K562 (cell line): ENCODE measurements around the gene CCDC73. TPM values are rescaled to one million over a fixed set of nuclear protein-coding genes. Genes with fewer than 3 reads are reported as not detected.

Experiments used
- ATAC-seq: fragments of 200-7000 bp; cut with Tn5 transposase; 3 replicates; pipeline ENCODE4 v1.9.1; 2020; ENCODE audit warnings: moderate library complexity
- BruUV-seq: library from RNA; stranded (reverse); fragments of 400-500 nt; replicated peaks from 2 replicates; lab custom pipeline; 2021; lab: Mats Ljungman, UMichigan
- CTCF ChIA-PET: fragments of 300-600 bp; formaldehyde crosslinking; extraction: SDS; loops from one replicate; lab custom pipeline; 2021; ENCODE audit warnings: low intra/inter-chr PET ratio; lab: Yijun Ruan, JAX
- POLR2A ChIA-PET: fragments of 300-600, 350-650 bp; sonication (Branson Sonifier 250); formaldehyde crosslinking; extraction: SDS; loops from one replicate; lab custom pipeline; 2021; ENCODE audit warnings: antibody characterized with exemption, inconsistent platforms; lab: Yijun Ruan, JAX
- DNase-seq, 4 experiments: peaks; one replicate each; pipeline versions ENCODE4 v3.0.0 to v3.0.0-alpha.2; 2011 to 2018; ENCODE audit warnings: low spot score in 3 of 4, mixed read lengths in 3 of 4; ENCODE audit errors: extremely low read depth in 1 of 4
- FAIRE-seq: peaks from 2 replicates; lab custom pipeline; 2011; peaks lifted over from hg19 to GRCh38; lab: Jason Lieb, UNC
- H2AFZ ChIP-seq: 2 replicates; pipeline ENCODE4 v1.6.0; 2011; ENCODE audit warnings: low read depth, low read length, control low read depth, inconsistent platforms
- H3K27ac ChIP-seq: fragments of 200-600 bp; 3 replicates; pipeline ENCODE4 v1.8.0; 2011; ENCODE audit warnings: low read depth, mild to moderate bottlenecking, control low read depth, inconsistent platforms, low read length, moderate library complexity, mixed read lengths; ENCODE audit errors: extremely low read depth
- H3K27me3 ChIP-seq, 2 experiments: fragments of 300-600 bp in 1 of 2; 2 replicates in 1 of 2; 3 replicates in 1 of 2; pipeline versions ENCODE4 v1.6.0 to v1.8.0; 2011; ENCODE audit warnings: inconsistent platforms in 2 of 2, low read length in 2 of 2, mild to moderate bottlenecking in 1 of 2, mixed read lengths in 1 of 2, moderate library complexity in 1 of 2; ENCODE audit not compliant: control insufficient read depth in 2 of 2, insufficient read depth in 2 of 2
- H3K36me3 ChIP-seq: fragments of 300-600 bp; 3 replicates; pipeline ENCODE4 v1.8.0; 2011; ENCODE audit warnings: mild to moderate bottlenecking, low read length, inconsistent platforms; ENCODE audit not compliant: control insufficient read depth, insufficient read depth
- H3K4me1 ChIP-seq, 2 experiments: fragments of 200-600 bp in 1 of 2; replicated peaks in 1 of 2; 2 replicates in 1 of 2; 3 replicates in 1 of 2; pipeline versions ENCODE4 v1.5.1 to v1.8.0; 2011; ENCODE audit warnings: inconsistent platforms in 2 of 2, low read length in 2 of 2, mild to moderate bottlenecking in 1 of 2, mixed read lengths in 1 of 2, moderate library complexity in 1 of 2; ENCODE audit not compliant: control insufficient read depth in 2 of 2, insufficient read depth in 2 of 2
- H3K4me2 ChIP-seq: 2 replicates; pipeline ENCODE4 v1.6.1; 2011; ENCODE audit warnings: low read length, control low read depth, inconsistent platforms, mixed read lengths; ENCODE audit not compliant: insufficient read depth
- H3K4me3 ChIP-seq: fragments of 200-600 bp; sonication (generic), shearing (Covaris generic); 2 replicates; pipeline ENCODE4 v1.5.1; 2016; ENCODE audit warnings: control low read depth, inconsistent platforms
- H3K79me2 ChIP-seq: fragments of 200-600 bp; 3 replicates; pipeline ENCODE4 v1.8.0; 2011; ENCODE audit warnings: low read length, inconsistent platforms; ENCODE audit not compliant: control insufficient read depth, insufficient read depth
- H3K9ac ChIP-seq, 2 experiments: 2 replicates each; pipeline versions ENCODE4 v1.6.0 to v1.6.1; 2011; ENCODE audit warnings: low read depth in 2 of 2, low read length in 2 of 2, control low read depth in 1 of 2, inconsistent platforms in 1 of 2, mild to moderate bottlenecking in 1 of 2, mixed read lengths in 1 of 2; ENCODE audit not compliant: insufficient read depth in 1 of 2
- H3K9me1 ChIP-seq: one replicate; pipeline ENCODE4 v1.6.0; 2011; ENCODE audit warnings: inconsistent platforms, mild to moderate bottlenecking, low read length, moderate library complexity; ENCODE audit not compliant: control insufficient read depth, insufficient read depth
- H3K9me3 ChIP-seq: replicated peaks from 2 replicates; pipeline ENCODE4 v1.5.1; 2011; ENCODE audit warnings: low read depth, low read length, inconsistent platforms; ENCODE audit not compliant: control insufficient read depth, insufficient read depth
- H4K20me1 ChIP-seq: replicated peaks from 2 replicates; pipeline ENCODE4 v1.6.1; 2011; ENCODE audit warnings: low read length, inconsistent platforms, mixed read lengths; ENCODE audit not compliant: control insufficient read depth, insufficient read depth
- MEIS2 ChIP-seq: fragments of 450-650 bp; IDR thresholded peaks from 2 replicates; pipeline ENCODE4 v1.6.1; 2014; ENCODE audit warnings: mild to moderate bottlenecking; ENCODE audit not compliant: partially characterized antibody
- MLX ChIP-seq, 2 experiments: fragments of 450-650 bp in 1 of 2; sonication (generic) in 1 of 2; formaldehyde crosslinking; conservative IDR thresholded peaks; 2 replicates each; pipeline versions ENCODE4 v1.4.0 to v1.8.1; 2020 to 2022; ENCODE audit warnings: mild to moderate bottlenecking in 1 of 2, missing genetic modification reagents in 1 of 2
- PBX2 ChIP-seq, 2 experiments: IDR thresholded peaks in 1 of 2; conservative IDR thresholded peaks in 1 of 2; 2 replicates each; pipeline ENCODE4 v1.6.1; 2016; ENCODE audit warnings: low read depth in 2 of 2, mild to moderate bottlenecking in 1 of 2, missing compliant biosample characterization in 1 of 2, missing genetic modification characterization in 1 of 2, moderate library complexity in 1 of 2
- PKNOX1 ChIP-seq: fragments of 450-650 bp; IDR thresholded peaks from 2 replicates; pipeline ENCODE4 v1.6.1; 2016
- in situ Hi-C: fragments of 300-500 bp; cut with MboI; formaldehyde crosslinking; loops from 4 replicates; pipeline ENCODE4 v1.15.0; 2018; ENCODE audit warnings: inconsistent platforms, mixed read lengths
- intact Hi-C: fragments of 100-400 bp; cut with micrococcal nuclease; formaldehyde crosslinking; loops from 2 replicates; pipeline ENCODE4 v1.14.2; 2022
- polyA plus RNA-seq, 8 experiments: library from polyadenylated mRNA; depleted of rRNA in 4 of 8; stranded (reverse) in 5 of 8; unstranded in 3 of 8; fragments of >200 nt; fragmentation: Nextera tagmentation in 2 of 8; fragmentation: Illumina TruSeq in 1 of 8; extraction: Ambion mirVana in 2 of 8; extraction: Trizol in 1 of 8; gene quantifications; 2 replicates each; pipeline versions ENCODE4 v1.2.1 to v1.2.3, GENCODE V29; 2011 to 2014; ENCODE audit warnings: inconsistent platforms in 1 of 8, missing spikeins in 1 of 8
- total RNA-seq, 7 experiments: library from RNA; depleted of rRNA in 6 of 7; stranded (reverse); fragments of >200 nt in 6 of 7; fragmentation: Illumina TruSeq in 2 of 7; extraction: Trizol in 2 of 7; gene quantifications; 2 replicates each; pipeline versions ENCODE4 v1.2.1 to v1.2.3, GENCODE V29; 2011 to 2021; ENCODE audit warnings: low replicate concordance in 1 of 7

The CCDC73 gene
- total and polyA plus RNA-seq, 9 of the 15 experiments (the other 6 are each of a cell fraction or from before 2014, with no cell fraction given): 0.20 to 0.21 TPM; not detected in 7

DNA sequence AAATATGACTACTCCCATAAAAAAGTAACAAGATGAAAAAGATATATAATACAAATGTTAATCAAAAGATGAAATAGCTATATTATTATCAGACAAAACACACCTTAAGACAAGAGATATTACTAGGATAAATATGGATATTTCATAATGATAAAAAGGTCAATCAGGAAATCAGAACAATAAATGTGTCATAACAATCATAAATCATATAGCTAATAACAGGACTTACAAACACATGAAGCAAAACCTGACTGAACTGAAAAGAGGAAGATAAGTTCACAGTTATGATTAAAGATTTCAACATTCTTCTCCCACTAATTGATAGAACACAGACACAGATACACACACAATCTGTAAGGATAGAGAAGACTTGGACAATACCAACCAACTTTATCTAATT, 163.6 kb downstream of the CCDC73 start:
- Histone ChIP-seq H2AFZ (no peak overlapping the region), H3K4me3 (no peak overlapping the region), H3K9me1 (no peaks in the 10 kb centered on the region), H4K20me1 (no peaks in the 10 kb centered on the region), H3K27me3 (no peaks in the 10 kb centered on the region; a peak in 2 of 5 replicates), H3K4me2 (no peak overlapping the region), H3K9me3 (no peaks in the 10 kb centered on the region), H3K36me3 (no peaks in the 10 kb centered on the region), H3K9ac (no peak overlapping the region), H3K4me1 (no peaks in the 10 kb centered on the region; a peak in 1 of 5 replicates), H3K27ac (no peak overlapping the region), H3K79me2 (no peaks in the 10 kb centered on the region)
- no peak for DNase-seq
- ATAC-seq: no peak
- TF ChIP-seq MLX (CRISPR knock-in tag; conservative IDR thresholded peaks at IDR 0.05): no peak
- no peak for TF ChIP-seq PBX2 (CRISPR knock-in tag; IDR thresholded peaks at IDR 0.05; ENCODE audit: low read depth)
- peak; percentile 40; the same call in 1 of the 2 replicates for TF ChIP-seq PBX2 (tag; conservative IDR thresholded peaks at IDR 0.05; ENCODE audit: low read depth)
- peak; percentile 37; the same call in 1 of the 2 replicates for TF ChIP-seq PKNOX1
- peak; percentile 68 for TF ChIP-seq MEIS2
- POLR2A ChIA-PET: no interaction called here
- CTCF ChIA-PET: no interaction called here
- no peak for FAIRE-seq
- intact Hi-C loops: no loop called here
- no TSS peak for BruUV-seq
- in situ Hi-C loops: no loop called here
